HepG2 (cell line): Measurements from ENCODE around the gene SELPLG. TPM values are rescaled to one million over a fixed set of nuclear protein-coding genes. Genes with fewer than 3 reads are reported as not detected.

Source experiments
- ATAC-seq: fragments of 200-7000 bp; cut with Tn5 transposase; 3 replicates; pipeline ENCODE4 v1.9.1; 2020; ENCODE audit warnings: mild to moderate bottlenecking, moderate library complexity
- BruUV-seq: library from RNA; stranded (reverse); fragments of 400-500 nt; replicated peaks from 2 replicates; lab custom pipeline; 2021; lab: Mats Ljungman, UMichigan
- CTCF ChIA-PET: fragments of 300-600 bp; formaldehyde crosslinking; extraction: SDS; loops from one replicate; lab custom pipeline; 2021; ENCODE audit warnings: low total read pairs, inconsistent platforms, low intra/inter-chr PET ratio; lab: Yijun Ruan, JAX
- POLR2A ChIA-PET: fragments of 350-600 bp; sonication (Branson Sonifier 250); formaldehyde crosslinking; loops from one replicate; lab custom pipeline; 2020; ENCODE audit warnings: antibody characterized with exemption, inconsistent platforms; lab: Yijun Ruan, JAX
- DNase-seq: peaks from one replicate; pipeline ENCODE4 v3.0.0-alpha.2; 2015; ENCODE audit warnings: low spot score
- FAIRE-seq: peaks from 3 replicates; lab custom pipeline; 2011; peaks lifted over from hg19 to GRCh38; lab: Jason Lieb, UNC
- H2AFZ ChIP-seq: one replicate; pipeline ENCODE4 v1.6.1; 2011; ENCODE audit warnings: low read length, inconsistent platforms
- H3K27ac ChIP-seq: fragments of 300-600 bp; 3 replicates; pipeline ENCODE4 v1.8.0; 2011; ENCODE audit warnings: mixed run types, mild to moderate bottlenecking, mixed read lengths, low read length, inconsistent platforms; ENCODE audit not compliant: insufficient read depth; ENCODE audit errors: extremely low read length
- H3K27me3 ChIP-seq, 2 experiments: fragments of 200-600 bp in 1 of 2; 2 replicates in 1 of 2; 3 replicates in 1 of 2; pipeline versions ENCODE4 v1.6.0 to v1.8.0; 2011; ENCODE audit warnings: low read length in 2 of 2, mild to moderate bottlenecking in 2 of 2, moderate library complexity in 2 of 2, inconsistent platforms in 1 of 2; ENCODE audit not compliant: insufficient read depth in 2 of 2, control insufficient read depth in 1 of 2
- H3K36me3 ChIP-seq, 2 experiments: fragments of 200-600 bp in 1 of 2; replicated peaks in 1 of 2; 2 replicates in 1 of 2; 3 replicates in 1 of 2; pipeline versions ENCODE4 v1.5.1 to v1.8.0; 2011; ENCODE audit warnings: low read length in 2 of 2, inconsistent platforms in 1 of 2; ENCODE audit not compliant: insufficient read depth in 2 of 2, control insufficient read depth in 1 of 2
- H3K4me1 ChIP-seq: 2 replicates; pipeline ENCODE4 v1.5.1; 2012; ENCODE audit warnings: low read length, inconsistent platforms; ENCODE audit not compliant: insufficient read depth
- H3K4me2 ChIP-seq: 2 replicates; pipeline ENCODE4 v1.6.0; 2011; ENCODE audit warnings: low read depth, low read length, inconsistent platforms
- H3K4me3 ChIP-seq, 3 experiments: fragments of 200-600 bp in 1 of 3; sonication (generic), shearing (Covaris generic) in 1 of 3; replicated peaks in 1 of 3; 2 replicates each; pipeline ENCODE4 v1.5.1; 2011 to 2016; ENCODE audit warnings: low read length in 3 of 3, inconsistent platforms in 2 of 3, low read depth in 2 of 3, mild to moderate bottlenecking in 2 of 3, control low read depth in 1 of 3, mixed read lengths in 1 of 3; ENCODE audit not compliant: insufficient read depth in 1 of 3
- H3K79me2 ChIP-seq: one replicate; pipeline ENCODE4 v1.6.1; 2011; ENCODE audit warnings: low read length, inconsistent platforms; ENCODE audit not compliant: insufficient read depth
- H3K9ac ChIP-seq: 2 replicates; pipeline ENCODE4 v1.6.0; 2011; ENCODE audit warnings: mild to moderate bottlenecking, low read depth, low read length, inconsistent platforms; ENCODE audit not compliant: insufficient read depth
- H3K9me3 ChIP-seq: 2 replicates; pipeline ENCODE4 v1.5.1; 2012; ENCODE audit warnings: mild to moderate bottlenecking, low read length
- H4K20me1 ChIP-seq: 2 replicates; pipeline ENCODE4 v1.6.0; 2011; ENCODE audit warnings: inconsistent platforms, mild to moderate bottlenecking, low read length, moderate library complexity; ENCODE audit not compliant: insufficient read depth
- BCL6 ChIP-seq: IDR thresholded peaks from 2 replicates; pipeline ENCODE4 v1.6.1; 2016; ENCODE audit warnings: missing genetic modification reagents, missing compliant biosample characterization
- BHLHE40 ChIP-seq: IDR thresholded peaks from 2 replicates; pipeline ENCODE4 v1.6.1; 2011; ENCODE audit warnings: low read length, improper control_type of control experiment
- ZNF766 ChIP-seq: sonication (generic); formaldehyde crosslinking; IDR thresholded peaks from 2 replicates; pipeline ENCODE4 v1.5.0; 2020; ENCODE audit warnings: missing genetic modification reagents, borderline replicate concordance
- ZNF768 ChIP-seq: sonication (generic); formaldehyde crosslinking; IDR thresholded peaks from 2 replicates; pipeline ENCODE4 v1.4.0; 2020; ENCODE audit warnings: missing genetic modification reagents
- WGBS: methylation state at CpG from one replicate; pipeline ENCODE4 v1.1.6; 2017; ENCODE audit warnings: low lambda C conversion rate; 5-methylcytosine and 5-hydroxymethylcytosine counted together
- in situ Hi-C: cut with HindIII; loops from 2 replicates; pipeline ENCODE4 v1.10.0; 2017; ENCODE audit warnings: low pct_unique_long_range_greater_than_20kb; ENCODE audit not compliant: extremely low pct_ligation_motif_present
- intact Hi-C: fragments of 100-400 bp; cut with micrococcal nuclease; formaldehyde crosslinking; loops from one replicate; pipeline ENCODE4 v1.10.0; 2022; ENCODE audit not compliant: unreplicated experiment
- polyA plus RNA-seq, 8 experiments: library from polyadenylated mRNA; depleted of rRNA in 3 of 8; stranded (reverse) in 7 of 8; unstranded in 1 of 8; fragments of >200 nt; fragmentation: Illumina TruSeq in 4 of 8; extraction: Trizol in 4 of 8; gene quantifications; 2 replicates each; pipeline versions ENCODE4 v1.2.1 to v1.2.3, GENCODE V29; 2011 to 2016; ENCODE audit warnings: low read depth in 4 of 8, missing spikeins in 1 of 8, mixed read lengths in 1 of 8; ENCODE audit not compliant: insufficient read depth in 1 of 8
- total RNA-seq, 5 experiments: library from RNA; depleted of rRNA; stranded (reverse); fragments of >200 nt; fragmentation: Illumina TruSeq; extraction: Trizol; gene quantifications; 2 replicates each; pipeline ENCODE4 v1.2.3, GENCODE V29; 2016; ENCODE audit warnings: low read depth in 1 of 5
- TF ChIP-seq, protein P1 (sequence below): fragments of 450-650 bp; IDR thresholded peaks from 2 replicates; pipeline ENCODE4 v1.6.1; 2016

Gene SELPLG
- total and polyA plus RNA-seq, 2 of the 13 experiments (the other 11 are each of a cell fraction or from before 2014, with no cell fraction given), result 0.12 TPM; not detected in 1

DNA sequence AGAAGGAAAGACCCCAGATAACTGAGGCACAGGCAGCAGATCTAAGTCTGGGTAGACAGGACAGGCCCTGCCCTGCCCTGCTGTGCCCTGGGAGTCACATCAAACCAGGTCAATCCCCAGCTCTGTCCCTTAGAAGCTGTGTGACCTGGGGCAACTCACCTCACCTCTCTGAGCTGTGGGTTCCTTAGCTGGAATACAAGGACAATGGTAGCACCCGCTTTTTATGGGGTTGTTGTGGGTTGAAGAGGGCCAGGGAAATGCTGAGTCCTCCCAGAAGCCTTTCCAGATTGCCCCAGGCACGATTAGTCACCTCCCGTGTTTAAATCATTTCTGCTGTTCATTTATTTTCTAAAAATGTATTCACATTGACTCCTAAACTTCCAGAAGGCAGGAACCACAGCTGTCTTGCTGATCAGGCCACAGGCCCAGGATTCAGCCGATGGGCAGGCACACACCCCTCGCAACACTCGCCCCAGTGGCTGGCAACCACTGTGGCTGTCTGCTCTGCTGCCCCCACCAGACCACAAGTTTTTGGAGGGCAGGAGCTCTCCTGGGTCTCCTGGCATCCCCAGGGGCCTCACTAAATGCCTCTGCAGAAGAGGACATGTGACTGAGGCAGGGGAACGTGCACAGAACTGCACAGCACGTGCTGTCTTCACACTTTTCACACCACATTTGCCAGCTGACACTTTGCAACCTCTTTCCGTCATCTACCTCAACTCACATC is 3.0 kb downstream of the SELPLG start:
- Histone ChIP-seq H3K4me1 (peaks cover 46% of the 10 kb centered on the region), H3K4me2 (no peak overlapping the region), H3K9me3 (no peaks in the 10 kb centered on the region), H3K79me2 (no peaks in the 10 kb centered on the region), H3K36me3 (no peaks in the 10 kb centered on the region), H3K4me3 (no peak overlapping the region), H3K9ac (no peak overlapping the region), H4K20me1 (no peaks in the 10 kb centered on the region), H2AFZ (no peak overlapping the region), H3K27ac (no peak overlapping the region), H3K27me3 (peaks cover 4 to 41% of the 10 kb centered on the region in 2 experiments; a peak in 4 of 5 replicates)
- intact Hi-C loops (no loop called here), in situ Hi-C loops (no loop called here)
- POLR2A ChIA-PET, result interaction anchor here (0.6 kb wide), 1 partner anchor 10 kb away, joined by 4 read pairs; no protein-coding TSS in a partner anchor
- no TSS peak for BruUV-seq
- CTCF ChIA-PET, result no interaction called here
- WGBS, result 36% methylated on average over 8 of the region's 9 CpGs
- FAIRE-seq (no peak), ATAC-seq (no peak)
- TF ChIP-seq BCL6 (CRISPR knock-in tag) (no peak), BHLHE40 (peak; percentile 49), ZNF766 (CRISPR knock-in tag) (no peak), ZNF768 (CRISPR knock-in tag) (peak; percentile 96)
- TF ChIP-seq, protein P1, sequence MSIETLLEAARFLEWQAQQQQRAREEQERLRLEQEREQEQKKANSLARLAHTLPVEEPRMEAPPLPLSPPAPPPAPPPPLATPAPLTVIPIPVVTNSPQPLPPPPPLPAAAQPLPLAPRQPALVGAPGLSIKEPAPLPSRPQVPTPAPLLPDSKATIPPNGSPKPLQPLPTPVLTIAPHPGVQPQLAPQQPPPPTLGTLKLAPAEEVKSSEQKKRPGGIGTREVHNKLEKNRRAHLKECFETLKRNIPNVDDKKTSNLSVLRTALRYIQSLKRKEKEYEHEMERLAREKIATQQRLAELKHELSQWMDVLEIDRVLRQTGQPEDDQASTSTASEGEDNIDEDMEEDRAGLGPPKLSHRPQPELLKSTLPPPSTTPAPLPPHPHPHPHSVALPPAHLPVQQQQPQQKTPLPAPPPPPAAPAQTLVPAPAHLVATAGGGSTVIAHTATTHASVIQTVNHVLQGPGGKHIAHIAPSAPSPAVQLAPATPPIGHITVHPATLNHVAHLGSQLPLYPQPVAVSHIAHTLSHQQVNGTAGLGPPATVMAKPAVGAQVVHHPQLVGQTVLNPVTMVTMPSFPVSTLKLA, result peak; percentile 59
- TF ChIP-seq, all 625 proteins: peak for 3
- no peak for DNase-seq
